HG02610 (cell line): Measurements from ENCODE around the gene EDN3.

ENCODE experiments used
- ATAC-seq: cut with Tn5 transposase; IDR thresholded peaks from one replicate; pipeline ENCODE4 v1.9.1; 2021; ENCODE audit warnings: mild to moderate bottlenecking, moderate library complexity; ENCODE audit not compliant: unreplicated experiment

EDN3 gene

GRCh38 chr20:59300333-59301081 lies at the start of gene EDN3:
EDN3 (plus strand) TSS chr20:59300611; CDS start chr20:59300813, 202 bp downstream.
- no peak for ATAC-seq

DNA sequence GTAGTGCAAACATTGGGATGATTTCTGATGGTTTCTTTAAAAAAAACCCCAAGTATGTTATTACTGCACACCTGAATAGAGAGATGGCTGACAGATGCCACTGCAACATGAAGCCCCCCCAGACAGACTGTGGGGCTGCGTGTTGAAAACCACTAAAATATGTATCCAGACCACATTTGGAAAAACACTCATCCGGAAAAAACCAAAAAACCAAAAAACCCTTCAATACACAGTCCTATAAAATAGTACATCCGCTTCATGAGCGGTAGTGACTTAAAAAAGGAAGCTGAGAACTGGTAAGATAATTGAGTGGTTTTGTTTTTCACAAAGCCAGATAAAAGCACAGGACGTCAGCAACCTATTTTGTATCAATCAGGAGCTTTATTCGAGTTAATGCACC lies 47.1 kb upstream of the EDN3 start:
- no peak for ATAC-seq

DNA sequence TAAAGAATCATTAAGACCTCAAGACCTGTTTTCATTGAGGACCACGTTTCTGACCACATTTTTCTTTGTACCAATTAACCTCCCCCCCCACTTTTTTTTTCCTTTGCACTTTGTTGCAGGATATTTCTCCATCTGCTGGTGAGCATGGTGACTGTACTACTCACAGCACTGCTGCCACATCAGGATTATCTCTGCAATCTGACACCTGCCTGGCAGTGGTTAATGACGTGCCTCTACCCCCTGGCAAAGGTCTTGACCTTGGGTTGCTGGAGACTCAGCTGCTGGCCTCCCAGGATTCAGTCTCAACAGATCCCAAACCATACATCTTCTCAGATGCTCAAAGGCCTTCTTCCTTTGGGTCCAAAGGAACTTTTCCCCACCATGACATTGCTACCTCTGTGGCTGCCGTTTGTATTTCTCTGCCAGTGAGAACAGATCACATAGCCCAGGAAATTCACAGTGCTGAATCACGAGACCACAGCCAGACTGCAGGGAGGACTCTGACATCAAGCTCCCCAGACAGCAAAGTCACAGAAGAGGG lies 46.6 kb upstream of the EDN3 start:
- no peak for ATAC-seq

DNA sequence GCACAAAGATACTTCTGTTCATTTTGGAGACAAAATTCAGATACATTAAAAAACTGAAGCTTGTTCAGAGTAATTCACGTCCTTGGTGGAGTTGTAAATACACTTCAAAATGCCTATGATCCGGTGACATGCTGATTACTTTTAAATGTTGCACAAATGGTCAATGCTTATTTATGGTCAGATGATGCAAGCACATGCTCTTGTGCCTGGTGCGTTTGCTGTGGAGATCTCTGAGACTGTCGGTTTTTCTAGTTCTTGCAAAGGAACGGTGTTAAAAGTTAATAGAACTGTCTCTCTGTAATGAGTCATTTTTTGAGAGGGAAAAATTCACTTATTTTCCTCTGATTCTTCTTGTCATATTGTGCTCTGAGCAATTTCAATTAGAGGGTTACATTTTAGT lies 45.2 kb upstream of the EDN3 start:
- ATAC-seq = no peak

- ATAC-seq = no peak
Measured at GRCh38 chr20:59258221-59258621, 42.2 kb upstream of the EDN3 start.

GRCh38 chr20:59259946-59260345 lies 40.5 kb upstream of the EDN3 start:
- ATAC-seq = no peak

- no peak for ATAC-seq
Measured at GRCh38 chr20:59265298-59265697, 35.1 kb upstream of the EDN3 start.

GRCh38 chr20:59268870-59269269 lies 31.5 kb upstream of the EDN3 start:
- ATAC-seq = no peak

DNA sequence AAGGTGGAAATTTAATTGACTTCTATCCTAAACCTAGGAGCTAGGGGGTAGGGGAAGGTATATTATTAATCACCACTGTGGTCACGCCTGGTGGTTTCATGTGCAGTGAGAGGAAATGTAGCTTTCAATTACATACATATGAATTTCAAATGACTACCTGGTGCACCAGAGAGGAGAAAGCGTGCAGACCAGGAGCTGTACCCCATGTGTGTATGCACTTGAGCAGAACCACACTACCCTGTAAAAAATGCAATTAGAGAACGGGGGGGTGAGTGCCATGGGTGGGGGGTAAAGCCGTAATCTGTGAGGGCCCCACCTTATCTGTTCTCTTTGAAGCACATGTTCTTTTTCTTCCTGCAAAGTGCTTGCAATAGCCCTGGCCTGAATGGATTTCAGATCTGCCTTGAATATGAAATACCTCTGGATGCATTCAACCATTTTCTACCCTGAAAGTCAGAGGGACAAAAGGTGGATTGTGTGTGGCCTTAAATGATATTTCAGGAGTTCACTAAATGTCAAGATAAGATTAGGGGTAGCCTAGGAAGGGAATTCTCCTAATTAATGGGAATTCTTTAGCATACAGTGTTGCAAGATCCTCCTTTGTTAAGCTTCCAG lies 30.9 kb upstream of the EDN3 start:
- ATAC-seq = no peak

- no peak for ATAC-seq
Measured at GRCh38 chr20:59270380-59270779, 30.0 kb upstream of the EDN3 start.

- ATAC-seq = no peak
Measured at GRCh38 chr20:59273739-59274357, 26.6 kb upstream of the EDN3 start.

DNA sequence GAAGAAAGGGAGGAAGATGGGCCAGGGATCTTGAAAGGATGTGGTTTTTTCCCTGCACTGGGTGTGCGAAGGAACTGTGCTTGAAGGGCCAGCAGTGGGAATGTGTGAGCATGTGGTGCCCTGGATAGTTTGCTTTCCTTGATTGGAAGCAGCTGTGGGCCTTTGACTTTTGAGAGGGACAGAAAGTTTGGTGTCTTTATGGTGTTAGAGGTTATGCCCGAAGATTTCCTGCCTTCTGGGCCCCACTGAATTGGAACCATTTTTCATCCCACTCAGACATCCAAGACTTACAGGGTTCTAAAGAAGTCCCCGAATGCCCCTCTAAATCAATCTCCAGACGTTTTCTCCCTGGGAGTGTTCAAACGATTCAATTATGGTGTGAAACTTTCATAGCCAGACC lies 23.5 kb upstream of the EDN3 start:
- no peak for ATAC-seq

GRCh38 chr20:59284470-59284869 lies 15.9 kb upstream of the EDN3 start:
- ATAC-seq = no peak

- no peak for ATAC-seq
Measured at GRCh38 chr20:59289994-59290393, 10.4 kb upstream of the EDN3 start.

- no peak for ATAC-seq
Measured at GRCh38 chr20:59291740-59292383, 8.5 kb upstream of the EDN3 start.

GRCh38 chr20:59295531-59295930 lies 4.9 kb upstream of the EDN3 start:
- no peak for ATAC-seq

DNA sequence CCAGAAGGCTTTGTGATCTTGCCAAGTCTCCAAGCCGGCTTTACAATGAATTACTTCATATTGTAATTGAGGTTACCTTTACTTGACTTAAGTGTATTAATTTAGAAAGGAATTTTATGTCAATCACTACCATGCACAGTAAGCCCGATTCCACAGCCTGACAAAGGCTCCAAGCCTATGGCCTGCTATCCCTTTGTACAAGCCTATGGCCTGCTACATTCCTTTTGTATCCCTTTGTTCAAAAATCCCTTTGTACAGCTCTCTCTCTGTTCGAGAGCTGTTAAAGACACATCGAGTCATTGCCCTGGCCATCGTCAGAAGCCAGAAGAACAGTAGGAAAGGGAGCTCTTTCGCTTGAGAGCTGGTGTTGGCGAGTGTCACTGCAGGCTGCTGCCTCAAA lies 2.7 kb upstream of the EDN3 start:
- ATAC-seq = no peak

DNA sequence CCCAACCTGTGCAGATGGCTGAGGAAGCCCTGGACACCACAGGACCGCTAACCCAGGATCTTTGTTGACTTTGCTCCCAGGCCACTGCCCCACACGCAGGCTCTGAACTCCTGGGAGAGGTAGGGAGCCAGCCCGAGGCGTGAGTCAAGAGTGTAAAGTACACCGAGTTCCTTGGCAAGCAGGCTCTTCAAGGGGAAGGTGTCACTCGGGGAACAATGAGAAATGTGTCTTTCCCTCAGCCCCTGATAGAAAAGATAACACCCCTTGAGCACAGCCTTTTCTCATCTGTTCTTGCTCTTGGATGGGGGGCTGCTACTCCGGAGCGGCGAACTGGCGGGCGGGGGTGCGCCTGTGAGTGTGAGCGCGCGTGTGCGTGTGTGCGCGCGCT lies 472 bp upstream of the EDN3 start:
- no peak for ATAC-seq

DNA sequence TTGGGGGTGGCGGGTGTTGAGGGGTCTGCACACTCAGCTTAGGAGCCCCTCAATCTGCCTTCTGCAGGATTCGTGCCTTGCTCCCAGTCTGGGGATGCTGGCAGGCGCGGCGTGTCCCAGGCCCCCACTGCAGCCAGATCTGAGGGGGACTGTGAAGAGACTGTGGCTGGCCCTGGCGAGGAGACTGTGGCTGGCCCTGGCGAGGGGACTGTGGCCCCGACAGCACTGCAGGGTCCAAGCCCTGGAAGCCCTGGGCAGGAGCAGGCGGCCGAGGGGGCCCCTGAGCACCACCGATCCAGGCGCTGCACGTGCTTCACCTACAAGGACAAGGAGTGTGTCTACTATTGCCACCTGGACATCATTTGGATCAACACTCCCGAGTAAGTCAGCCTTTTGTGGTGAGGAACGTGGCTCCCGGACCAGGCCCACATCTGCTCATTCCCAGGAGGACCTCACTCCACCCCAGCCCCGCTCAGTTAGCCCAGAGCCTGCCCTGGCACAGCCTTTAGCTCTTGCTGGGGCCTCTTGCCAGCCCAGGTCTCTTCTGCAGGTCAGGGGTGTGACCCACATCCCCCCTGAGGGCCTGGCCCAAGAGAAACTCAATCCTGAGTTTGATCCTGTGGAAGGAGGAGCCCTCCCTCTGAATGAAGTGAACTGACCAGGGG lies 1.1 kb downstream of the EDN3 start:
- ATAC-seq = no peak

DNA sequence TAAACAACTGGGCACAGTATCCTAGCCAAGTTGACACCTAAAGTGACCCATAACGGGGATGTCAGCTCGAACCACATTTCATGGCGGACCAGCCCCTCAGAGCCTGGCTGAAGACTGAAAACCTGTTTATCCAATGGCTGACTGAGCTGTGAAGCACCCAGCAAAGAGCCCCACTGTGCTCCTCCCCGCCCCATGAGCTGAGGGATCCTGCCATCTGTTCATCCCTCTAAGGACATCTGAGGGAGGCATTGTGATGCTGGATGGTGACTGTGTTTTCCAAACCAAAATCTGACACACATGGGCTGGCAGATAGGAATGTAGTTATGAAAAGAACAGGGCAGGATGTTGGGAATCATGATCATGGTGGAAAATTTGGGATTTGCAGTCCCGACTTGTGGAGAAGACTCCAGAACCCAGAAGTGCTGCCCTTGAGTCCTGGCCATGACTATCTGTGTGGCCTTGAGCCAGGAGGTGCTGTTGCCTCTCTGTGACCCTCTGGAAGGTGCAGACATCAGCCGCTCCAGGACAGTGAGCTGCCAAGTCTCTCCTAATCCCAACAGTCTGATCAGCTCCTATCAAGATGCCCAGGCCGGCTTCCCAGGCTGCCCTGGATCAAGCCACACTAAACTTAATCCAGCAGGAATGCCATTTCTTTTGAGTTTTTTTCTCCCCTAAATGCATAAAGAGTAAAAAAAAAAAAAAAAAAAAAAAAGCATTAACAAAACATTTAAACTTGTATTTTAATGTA lies 5.7 kb downstream of the EDN3 start:
- ATAC-seq = no peak
